NCI-H526 treated with DMSO at 0.1 percent for 48 hours (cell line): ENCODE results near the gene TPMT.
"Not testable (repeated sequence)": the region's sequence is repeated elsewhere in the genome, so short reads cannot be mapped to it uniquely, and the experiment has no call there.

Source experiments
- DNase-seq: peaks from one replicate; lab custom pipeline; 2025; lab: John Stamatoyannopoulos, UW

The TPMT gene

DNA sequence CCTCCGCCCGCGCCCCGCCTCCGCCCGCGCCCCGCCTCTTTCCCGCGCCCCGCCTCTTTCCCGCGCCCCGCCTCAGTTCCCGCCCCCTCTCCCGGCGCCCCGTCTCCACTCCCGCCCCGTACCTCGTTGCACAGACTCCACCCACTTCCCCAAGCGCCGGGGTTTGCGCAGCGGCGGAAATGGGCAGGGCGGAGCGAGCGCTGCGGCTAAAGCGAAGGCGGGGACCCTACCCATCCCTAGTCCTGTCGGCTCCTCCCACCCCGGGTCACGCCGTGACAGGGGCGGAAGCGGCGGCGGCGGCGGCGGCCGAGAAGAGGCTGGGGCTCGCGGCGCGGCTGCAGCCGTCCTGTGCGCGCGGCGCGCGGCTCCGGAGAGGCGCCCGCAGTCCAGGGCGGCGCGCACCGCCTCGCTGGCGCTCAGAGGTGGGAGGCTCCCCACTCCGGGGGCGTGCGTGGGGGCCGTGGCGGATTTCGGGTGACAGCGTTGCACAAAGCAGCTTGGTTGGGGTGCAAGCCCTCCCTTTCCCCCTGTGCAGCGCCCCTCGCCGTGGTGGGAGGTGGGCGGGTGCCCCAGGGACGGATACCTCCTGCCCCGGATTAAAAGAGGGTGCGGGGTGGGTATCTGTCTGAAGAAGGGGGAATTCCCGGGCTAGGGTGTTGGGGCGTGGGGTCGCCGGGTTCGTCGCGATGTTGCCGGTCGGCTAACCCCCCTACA is 430 bp upstream of the TPMT start, which contains the start of gene KDM1B:
TSS of gene KDM1B (plus strand) at position 273 of the 714 bp plus-strand sequence. CDS start 4,474 bp downstream, outside the sequence.
- DNase-seq, result peak; percentile 96

DNA sequence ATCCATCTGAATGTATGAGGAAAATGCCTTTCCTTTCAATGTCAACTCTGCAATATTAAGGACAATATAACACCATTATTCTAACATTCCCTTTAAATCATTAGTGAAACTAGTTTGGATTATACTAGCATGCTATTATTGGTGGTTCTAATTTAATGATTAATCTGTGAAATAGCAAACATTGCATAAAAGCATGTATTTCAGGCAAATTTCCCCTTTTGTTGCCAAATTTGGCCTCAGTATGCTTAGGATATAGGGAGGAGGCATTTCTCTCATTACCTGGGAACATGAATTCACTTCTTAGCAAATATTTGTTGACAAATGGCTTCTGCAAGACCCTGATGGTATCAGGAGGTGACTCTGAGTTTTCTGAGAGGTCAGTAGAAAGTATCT is 1.6 kb downstream of the TPMT start:
- no peak for DNase-seq

DNA sequence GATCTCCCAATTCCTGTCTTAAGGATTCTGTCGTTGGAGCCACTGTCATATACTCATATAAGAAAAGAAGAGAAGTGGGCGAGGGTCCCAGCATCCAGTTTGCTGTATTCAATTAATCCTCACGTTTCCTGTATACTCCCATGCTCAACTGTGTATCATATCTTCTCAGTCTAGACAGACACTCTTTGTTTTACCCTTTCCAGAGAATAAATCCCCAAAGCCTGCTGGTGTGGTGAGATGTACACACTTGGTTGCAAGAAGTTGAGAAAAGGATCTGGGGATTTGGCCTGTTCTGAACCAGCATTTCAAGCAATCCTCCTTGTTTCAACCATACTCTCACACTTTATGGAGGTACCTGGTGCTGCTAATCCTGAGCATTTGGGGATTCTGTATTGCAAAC is 3.1 kb downstream of the TPMT start:
- no peak for DNase-seq

DNA sequence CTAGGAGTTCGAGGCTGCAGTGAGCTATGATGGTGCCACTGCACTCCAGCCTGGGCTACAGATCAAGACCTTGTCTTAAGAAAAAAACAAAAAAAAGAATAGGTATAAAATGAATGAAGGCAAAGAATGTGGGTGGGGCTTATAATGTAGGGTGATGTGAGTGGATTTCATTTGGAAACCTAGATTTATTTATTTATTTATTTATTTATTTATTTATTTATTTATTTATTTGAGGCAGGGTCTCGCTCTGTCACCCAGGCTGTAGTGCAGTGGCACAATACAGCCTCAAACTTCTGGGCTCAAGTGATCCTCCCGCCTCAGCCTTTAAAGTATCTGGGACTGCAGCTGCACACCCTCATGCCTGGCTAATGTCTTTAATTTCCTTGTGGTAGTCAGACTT is 3.5 kb downstream of the TPMT start:
- DNase-seq, result not testable (repeated sequence)

DNA sequence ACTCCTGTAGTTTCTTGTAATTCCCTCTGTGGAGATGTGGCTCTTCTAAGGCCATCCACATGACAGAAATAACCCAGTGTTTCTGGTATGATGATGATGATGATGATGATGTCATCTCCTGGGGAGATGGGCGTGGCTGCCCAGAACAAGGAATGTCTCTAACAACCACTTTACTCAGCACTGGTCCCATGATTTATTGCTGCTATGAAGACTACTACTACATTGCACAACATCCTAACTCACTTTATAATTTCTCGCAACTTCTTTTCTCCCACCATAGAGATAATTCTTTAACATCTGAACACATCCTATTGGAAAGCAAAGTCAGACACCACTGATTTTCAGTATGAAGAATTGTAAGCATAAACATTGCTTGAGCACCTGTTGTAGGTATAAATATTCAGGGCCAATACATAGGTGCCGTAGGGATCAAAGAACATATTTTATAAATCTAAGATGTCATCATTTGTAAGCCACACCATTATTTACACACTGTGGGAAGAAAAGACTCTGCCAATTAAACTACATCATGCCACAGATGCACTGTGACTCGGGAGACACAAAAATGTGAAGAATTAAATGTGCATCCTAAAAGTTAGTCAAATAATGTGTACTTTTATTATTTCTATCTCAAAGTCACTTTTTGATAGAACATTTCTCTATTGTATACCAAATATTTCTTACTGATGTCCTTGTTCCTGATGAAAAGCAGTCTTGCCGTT is 6.4 kb downstream of the TPMT start:
- no peak for DNase-seq

DNA sequence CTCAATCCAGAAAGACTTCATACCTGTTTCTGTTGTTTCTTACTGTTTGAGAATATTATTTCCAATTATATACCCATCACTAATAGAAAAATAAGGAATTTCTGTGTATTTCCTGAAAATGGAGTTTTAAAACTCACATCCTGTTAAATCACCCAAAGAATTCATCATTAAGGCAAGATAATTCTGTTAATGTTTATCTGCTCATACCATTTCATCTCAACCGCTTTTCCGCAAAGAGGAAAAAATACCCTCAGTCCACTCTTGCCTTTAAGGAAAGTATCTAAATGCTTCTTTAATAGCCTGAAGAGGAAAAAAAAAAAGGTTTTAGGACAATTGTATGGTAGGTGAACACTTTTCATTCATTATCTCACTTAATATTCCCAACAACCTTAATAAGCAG is 7.3 kb downstream of the TPMT start:
- no peak for DNase-seq

DNA sequence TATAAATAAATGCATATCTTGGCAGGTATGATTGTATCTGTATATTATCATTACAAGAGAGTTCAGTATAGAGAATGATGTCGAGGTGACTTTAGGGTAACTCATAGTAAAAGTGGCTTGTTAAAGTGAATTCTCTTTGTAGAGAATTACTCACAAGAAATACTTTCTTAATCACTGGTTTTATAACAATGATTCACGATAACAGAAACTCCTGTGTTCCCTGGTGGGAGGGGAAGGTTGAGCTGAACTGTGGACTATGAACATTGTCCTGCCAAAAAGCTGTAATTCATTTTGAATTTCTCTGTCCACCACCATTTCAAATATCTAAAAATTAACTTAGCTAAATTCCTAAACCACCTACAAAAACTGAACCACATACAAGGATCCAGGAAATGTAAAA is 7.7 kb downstream of the TPMT start:
- no peak for DNase-seq

DNA sequence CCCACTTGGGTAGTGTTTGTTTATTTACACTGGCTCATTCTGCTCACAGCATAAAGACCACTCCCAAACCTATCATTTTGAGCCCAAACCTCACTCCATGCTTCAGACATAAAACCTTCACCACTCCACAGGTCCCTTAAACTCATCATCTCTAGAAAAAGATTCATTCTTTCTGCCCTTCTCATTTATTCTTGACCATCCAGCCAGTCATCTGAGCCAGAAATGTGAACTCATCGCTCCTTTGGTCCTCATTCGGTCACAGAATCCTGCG is 12.4 kb downstream of the TPMT start:
- DNase-seq, result no peak

DNA sequence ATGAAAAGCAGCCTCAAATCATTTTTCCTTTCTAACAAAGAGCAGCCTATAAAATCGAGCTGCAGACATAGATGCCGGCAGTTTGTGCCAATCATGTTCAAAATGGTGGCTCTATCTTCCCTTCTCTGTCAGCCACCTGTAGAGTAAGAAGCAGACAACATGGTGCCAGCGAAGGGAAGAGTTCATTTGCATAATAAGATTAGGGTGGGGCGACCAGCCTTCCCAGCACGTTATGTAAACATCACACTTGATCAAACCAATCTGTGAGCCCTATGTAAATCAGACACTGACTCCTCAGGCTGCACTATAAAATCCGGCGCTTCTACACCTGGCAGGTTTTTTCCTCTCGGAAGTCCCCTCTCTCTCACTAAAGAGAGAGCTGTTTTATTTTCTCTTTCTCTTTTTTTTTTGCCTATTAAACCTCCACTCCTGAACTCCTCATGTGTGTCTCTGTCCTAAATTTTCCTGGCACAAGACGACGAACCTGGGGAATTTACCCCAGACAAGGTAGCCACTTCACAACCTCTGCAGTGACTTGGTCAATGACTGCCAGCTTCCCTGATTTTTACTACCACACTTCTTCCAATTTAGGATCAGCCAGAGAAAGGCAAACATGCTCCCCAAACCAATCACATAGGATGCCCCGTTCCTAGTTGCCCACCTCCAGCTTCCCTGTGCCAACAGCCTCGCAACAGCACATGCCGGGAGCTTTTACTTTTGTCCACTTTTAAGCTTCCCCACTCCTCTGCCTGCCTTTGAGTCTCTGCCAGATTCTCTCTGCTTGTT is 12.9 kb downstream of the TPMT start:
- DNase-seq, result peak; percentile 91

DNA sequence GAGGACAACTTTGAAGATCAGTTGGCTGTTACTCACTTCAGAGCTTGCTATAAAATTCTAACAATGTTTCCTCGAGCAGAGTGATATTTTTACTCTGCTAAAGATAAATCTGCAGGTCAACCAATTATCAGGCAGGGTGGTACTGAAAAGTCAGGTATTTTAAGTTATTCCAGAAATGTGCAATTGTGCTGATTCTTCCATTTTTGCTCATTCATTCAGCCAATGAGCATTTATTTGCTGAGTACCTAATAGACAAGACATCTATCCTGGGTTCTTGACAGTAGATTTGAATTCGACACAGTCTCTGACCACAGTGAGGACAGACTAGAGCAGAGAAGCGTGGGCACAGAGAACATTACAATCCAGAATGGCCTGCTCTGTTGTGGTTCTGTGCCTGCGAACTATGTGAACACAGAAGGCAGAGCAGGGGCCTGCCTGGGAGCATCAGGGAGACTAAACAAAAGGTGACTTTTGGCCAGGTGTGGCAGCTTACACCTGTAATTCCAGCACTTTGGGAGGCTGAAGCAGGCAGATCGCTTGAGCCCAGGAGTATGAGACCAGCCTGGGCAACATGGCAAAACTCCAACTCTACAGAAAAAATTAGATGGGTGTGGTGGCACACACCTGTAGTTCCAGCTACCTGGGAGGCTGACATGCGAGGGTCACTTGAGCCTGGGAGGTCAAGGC is 14.8 kb downstream of the TPMT start:
- DNase-seq, result no peak

DNA sequence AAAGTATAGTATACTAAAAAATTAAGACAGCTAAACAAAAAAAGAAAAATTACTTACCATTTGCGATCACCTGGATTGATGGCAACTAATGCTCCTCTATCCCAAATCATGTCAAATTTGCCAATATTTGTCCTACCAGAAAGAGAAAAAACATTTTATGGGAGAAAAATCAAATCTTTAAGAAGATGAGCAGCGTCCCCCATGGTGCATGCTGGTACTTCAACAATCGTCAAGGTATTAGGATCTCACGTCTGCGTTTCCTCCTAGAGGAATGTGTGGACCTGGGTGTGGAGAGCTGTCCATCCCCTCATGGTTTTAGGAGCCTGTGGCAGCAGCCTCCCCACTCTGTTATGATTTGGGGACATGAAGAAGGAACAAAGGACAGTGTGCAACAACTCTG is 16.0 kb downstream of the TPMT start:
- no peak for DNase-seq

DNA sequence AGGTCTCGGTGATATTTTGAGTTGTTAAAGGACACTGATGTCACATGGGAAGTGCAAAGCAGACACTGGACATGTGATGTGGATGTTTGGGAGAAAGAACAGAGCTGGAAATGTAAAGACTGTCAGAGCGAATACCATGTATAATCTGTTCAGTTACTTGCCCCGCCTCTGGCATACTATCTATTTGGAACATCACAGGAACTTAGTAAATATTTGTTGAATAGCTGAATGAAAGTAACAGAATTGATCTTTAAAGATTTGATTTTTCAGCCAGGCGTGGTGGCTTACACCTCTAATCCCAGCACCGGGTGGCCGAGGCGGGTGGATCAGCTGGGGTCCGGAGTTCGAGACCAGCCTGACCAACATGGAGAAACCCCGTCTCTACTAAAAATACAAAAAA is 18.6 kb downstream of the TPMT start:
- DNase-seq, result no peak

DNA sequence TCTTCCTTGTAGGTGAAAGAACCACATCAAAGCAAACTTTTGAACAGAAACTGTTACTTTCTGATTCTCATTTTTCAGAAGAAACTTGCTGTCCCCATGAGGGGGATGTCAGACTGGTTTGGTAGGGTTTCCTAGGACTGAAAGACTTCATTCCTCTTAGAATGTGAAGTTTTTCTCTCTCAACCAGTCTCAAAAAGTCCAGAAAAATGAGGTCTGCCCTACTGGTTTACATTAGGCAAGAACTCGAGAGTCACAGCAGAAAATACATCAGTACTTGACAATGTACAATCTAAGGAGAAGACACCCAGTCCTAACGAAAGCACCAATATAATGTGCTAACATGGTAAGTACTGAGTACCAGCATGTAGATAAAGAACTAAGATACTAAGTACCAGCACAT is 19.7 kb downstream of the TPMT start:
- DNase-seq, result no peak

DNA sequence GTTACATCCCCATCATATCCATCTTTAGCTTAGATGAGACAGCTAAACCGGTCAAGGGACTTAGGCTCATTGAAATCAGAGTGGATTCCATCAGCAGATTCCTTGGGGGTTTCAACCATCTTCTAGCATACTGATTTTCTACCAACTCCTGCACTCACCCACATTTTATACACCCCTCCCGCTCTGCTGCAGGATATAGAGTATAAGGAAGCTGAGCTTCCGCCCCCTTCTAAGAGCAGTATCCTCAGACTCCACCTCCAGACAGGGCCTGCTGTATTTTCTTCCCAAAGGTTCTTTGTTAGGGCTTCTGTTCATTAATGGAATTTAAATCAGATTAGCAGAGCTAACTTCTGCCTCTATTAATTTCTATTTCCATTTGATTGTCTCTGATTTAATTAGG is 22.5 kb downstream of the TPMT start:
- DNase-seq, result no peak

DNA sequence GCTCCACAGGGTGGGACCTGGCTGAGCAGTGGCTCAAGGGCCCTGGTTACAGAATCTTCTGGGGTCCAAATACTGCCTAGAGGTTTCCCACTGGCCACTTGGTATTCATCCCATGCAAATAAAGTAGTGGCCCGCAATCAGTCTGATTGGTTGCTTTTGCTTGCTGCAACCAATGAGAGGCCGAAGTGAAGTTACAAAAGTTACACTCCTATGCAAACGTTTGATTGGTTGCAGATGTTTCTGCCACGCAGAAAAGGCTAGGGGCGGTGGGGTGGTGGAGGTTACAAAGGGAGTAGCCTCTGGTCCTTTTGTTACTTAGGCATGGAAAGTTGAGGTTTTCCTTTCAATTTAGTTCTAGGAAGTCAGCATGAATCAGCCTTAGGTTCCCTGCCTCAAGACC is 28.8 kb downstream of the TPMT start:
- no peak for DNase-seq

DNA sequence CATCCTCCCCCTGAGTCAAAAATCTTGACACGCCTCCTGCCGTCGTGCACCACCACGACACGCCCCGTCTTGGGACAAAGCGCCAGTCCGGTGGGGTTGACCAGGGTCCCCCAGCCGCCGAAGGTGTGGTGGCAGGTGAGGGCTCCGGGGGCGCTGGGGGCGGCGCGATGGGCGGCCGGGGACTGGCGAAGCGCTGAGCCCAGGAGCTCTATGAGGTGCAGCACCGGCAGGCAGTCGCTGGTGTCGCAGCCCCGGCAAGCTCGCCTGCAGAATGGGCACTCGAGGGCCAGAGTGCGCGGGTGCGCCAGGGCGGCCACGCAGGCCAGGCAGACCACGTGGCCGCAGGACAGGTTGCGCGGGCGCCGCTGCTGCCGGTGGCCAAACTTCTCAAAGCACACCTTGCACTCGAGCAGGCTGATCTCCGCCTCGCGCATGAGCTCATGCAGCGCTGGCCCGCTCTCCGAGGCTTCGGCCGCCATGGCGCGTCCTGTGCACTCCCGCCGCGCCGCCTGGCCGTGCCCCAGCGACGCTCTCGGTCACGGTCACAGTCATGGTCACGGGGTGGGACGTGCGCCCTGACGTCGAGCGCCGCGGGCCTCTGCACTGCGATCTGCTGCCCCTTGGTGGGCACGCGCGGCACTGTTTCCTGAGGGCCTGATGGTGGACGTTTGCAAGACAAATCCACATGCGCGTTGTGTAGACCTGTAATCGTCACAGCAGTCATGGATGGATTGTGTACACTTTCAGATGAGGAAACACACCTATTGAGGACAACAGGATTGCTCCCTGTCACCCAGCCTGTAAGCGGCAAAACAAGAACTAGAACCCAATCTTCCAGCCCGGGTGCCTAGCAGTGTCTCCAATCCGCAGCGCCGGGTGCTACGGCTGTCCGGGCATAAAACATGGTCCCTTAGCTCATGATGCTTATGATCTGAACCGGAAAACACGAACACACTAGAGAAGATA is 32.5 kb downstream of the TPMT start, which contains the start of gene NHLRC1:
TSS of gene NHLRC1 (minus strand) at position 550 of the 966 bp plus-strand sequence. CDS start at position 479, 71 bp downstream.
- DNase-seq, result peak; percentile 77

DNA sequence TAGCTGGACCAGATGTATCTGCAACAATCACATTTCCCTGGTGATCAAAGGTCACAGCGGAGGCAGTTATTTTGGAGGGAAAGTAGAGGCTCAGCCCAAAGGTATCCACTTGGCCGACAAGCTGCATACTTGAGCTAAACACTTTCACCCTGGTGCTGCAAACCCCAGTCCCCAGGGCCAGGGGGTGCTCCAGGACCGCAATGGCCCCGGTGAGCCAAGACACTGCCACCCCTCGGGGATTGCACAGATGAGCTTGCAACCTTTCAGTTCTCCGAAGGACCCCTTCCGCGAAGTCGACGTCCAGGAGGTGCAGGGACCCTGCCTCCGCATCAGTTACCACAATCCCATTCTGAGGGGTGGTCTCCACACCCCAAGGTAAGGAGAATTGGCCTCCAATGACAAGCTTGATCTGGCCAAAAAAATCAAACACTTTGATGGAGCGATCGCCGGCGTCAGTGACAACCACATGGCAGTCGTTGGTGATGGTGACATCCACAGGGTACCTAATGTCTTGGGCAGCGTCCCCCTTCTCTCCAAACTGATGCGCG is 33.2 kb downstream of the TPMT start:
- no peak for DNase-seq

DNA sequence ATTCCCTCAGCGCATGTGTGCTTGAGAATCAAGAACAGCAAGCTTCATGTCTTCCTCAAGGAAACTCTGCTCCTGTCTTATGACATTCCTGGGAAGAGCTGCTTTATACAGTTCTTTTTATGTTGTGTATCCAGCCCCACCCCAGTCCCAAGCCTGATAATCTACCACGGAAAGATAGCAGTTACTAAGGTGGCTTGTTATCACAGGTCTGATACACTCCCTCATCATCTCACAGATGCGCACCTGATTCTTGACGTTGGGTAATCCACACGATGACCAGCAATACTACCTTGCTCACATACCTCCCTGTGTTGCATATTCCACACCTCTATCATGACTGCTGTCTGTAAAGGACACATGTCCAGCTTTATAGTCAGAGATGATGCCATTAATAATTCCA is 35.6 kb downstream of the TPMT start:
- no peak for DNase-seq

DNA sequence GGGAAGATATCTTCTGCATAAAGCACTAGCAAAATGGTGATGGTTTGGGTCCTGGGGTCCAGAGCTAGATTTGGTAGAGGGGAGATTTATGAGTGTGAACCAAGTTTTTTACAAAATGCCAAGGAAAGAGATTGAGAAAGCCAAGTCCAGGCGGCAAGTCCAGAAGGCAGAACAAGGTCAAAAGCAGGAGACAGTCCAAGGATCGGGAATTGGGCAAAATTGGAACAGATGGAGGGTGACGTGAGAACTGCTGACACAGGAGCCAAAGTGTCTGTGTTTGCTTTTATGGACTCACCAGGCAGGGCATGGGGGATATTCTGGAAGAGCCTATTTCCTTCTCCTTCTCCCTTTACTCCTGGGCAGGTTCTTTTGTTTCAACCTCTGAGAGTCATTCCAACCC is 36.5 kb downstream of the TPMT start:
- no peak for DNase-seq

DNA sequence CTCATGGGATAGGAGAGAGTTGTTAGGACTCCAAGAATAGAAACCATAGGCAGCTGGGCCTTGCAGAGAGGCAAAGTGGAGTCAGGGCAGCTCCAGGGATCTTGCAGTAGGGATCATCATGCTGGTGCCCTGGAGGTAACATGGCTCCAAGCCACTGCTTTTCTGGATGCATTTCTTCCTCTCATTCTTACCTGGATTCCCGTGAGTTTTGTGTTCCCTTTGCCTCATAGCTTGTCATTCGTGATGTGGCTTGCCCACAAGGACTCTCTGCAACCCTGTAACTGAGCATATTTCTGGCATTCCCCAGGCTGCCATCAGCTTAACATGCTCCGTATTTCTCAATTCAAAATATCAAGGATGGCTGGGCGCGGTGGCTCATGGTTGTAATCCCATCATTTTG is 37.7 kb downstream of the TPMT start:
- no peak for DNase-seq

DNA sequence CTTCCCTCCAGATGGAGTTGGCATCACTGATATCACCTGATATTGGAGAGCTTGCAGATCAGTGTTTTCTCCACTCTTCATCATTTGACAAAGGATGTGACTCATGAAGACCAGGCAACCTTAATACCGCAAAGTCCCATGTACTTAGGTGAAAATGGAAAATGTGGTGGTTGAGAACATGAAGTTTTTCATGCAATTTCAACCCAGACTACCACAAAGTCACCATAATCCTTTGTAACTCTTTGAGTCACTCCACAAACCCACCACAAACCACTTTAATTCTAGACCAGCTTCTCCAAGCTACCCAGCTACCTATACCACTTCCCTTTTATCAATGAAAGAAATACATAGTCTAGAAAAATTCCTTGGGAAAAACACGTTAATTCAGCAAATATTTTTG is 39.5 kb downstream of the TPMT start:
- DNase-seq, result no peak
